Uterus (tissue), 4 donors: ENCODE results near the gene RABGAP1. TPM values are rescaled to one million over a fixed set of nuclear protein-coding genes. Genes with fewer than 3 reads are reported as not detected.
A peak's percentile ranks its signal among the peaks of the same experiment; 100 is the strongest.

Experiments
- DNase-seq, 2 donors: peaks; one replicate each; pipeline ENCODE4 v3.0.0-alpha.2; 2019 to 2020
- H3K27ac ChIP-seq, 2 donors: fragments of 200-600 bp; sonication (generic); 1 replicate in 1 of 2; 2 replicates in 1 of 2; pipeline ENCODE4 v1.5.1; 2016 to 2018
- H3K27me3 ChIP-seq, 2 donors: fragments of 200-600 bp; sonication (generic); one replicate each; pipeline ENCODE4 v1.5.1; 2018 to 2019; ENCODE audit warnings: control low read depth in 1 of 2
- H3K36me3 ChIP-seq, 2 donors: fragments of 200-600 bp; sonication (generic); one replicate each; pipeline ENCODE4 v1.5.1; 2019; ENCODE audit warnings: control low read depth in 1 of 2
- H3K4me1 ChIP-seq, 2 donors: fragments of 200-600 bp; sonication (generic); one replicate each; pipeline ENCODE4 v1.5.1; 2018 to 2019; ENCODE audit warnings: control low read depth in 1 of 2
- H3K4me3 ChIP-seq, 2 donors: fragments of 200-600 bp; sonication (generic); 1 replicate in 1 of 2; 2 replicates in 1 of 2; pipeline ENCODE4 v1.5.1; 2018 to 2019; ENCODE audit warnings: mild to moderate bottlenecking in 1 of 2
- H3K9me3 ChIP-seq, 2 donors: fragments of 200-600 bp; sonication (generic); one replicate each; pipeline ENCODE4 v1.5.1; 2019; ENCODE audit warnings: control low read depth in 1 of 2
- CTCF ChIP-seq, 4 experiments: fragments of 200-600 bp in 2 of 4; fragments of 450-650 bp in 2 of 4; sonication (generic) in 2 of 4; IDR thresholded peaks; one replicate each; pipeline ENCODE4 v1.5.1; 2016 to 2019; ENCODE audit warnings: antibody characterized with exemption in 4 of 4, mild to moderate bottlenecking in 2 of 4, moderate library complexity in 1 of 4
- POLR2A ChIP-seq, 2 donors: fragments of 450-650 bp; IDR thresholded peaks; one replicate each; pipeline ENCODE4 v1.6.1; 2016; ENCODE audit warnings: antibody characterized with exemption in 2 of 2, mild to moderate bottlenecking in 1 of 2, moderate library complexity in 1 of 2
- intact Hi-C: fragments of 100-400 bp; cut with DNase I; formaldehyde crosslinking; loops from one replicate; pipeline ENCODE4 v1.15.1; 2023; ENCODE audit warnings: low total_unique reads
- total RNA-seq, 4 donors: library from RNA; depleted of rRNA in 3 of 4; stranded (reverse); fragments of >200 nt in 3 of 4; gene quantifications; one replicate each; pipeline versions ENCODE4 v1.1.0 to v1.2.4, GENCODE V29; 2014 to 2023
- donor health status: DM: yes; HTN: yes; CAD: no.

Gene RABGAP1
- total RNA-seq, 4 donors from 2014 or later = 81.2 to 107 (median 91.0) TPM

- Histone ChIP-seq H3K27me3 (no peaks in the 10 kb centered on the region), H3K4me3 (no peak overlapping the region), H3K27ac (no peak overlapping the region), H3K36me3 (no peaks in the 10 kb centered on the region), H3K9me3 (no peaks in the 10 kb centered on the region), H3K4me1 (peaks cover 0 to 7% of the 10 kb centered on the region in 2 donors)
- DNase-seq = no peak
- intact Hi-C loops = no loop called here
- TF ChIP-seq CTCF (IDR thresholded peaks at IDR 0.05) (no peak), POLR2A (IDR thresholded peaks at IDR 0.05) (no peak)
These were observed 9.4 kb downstream of the RABGAP1 start for GRCh38 chr9:122950263-122950662.

GRCh38 chr9:122951056-122951455, 10.2 kb downstream of the RABGAP1 start:
- intact Hi-C loops = no loop called here
- no peaks in the 10 kb centered on the region for H3K9me3 ChIP-seq
- H3K36me3 ChIP-seq = no peaks in the 10 kb centered on the region
- TF ChIP-seq POLR2A (IDR thresholded peaks at IDR 0.05) = no peak
- no peak overlapping the region for H3K4me3 ChIP-seq
- peaks cover 0 to 7% of the 10 kb centered on the region in 2 donors for H3K4me1 ChIP-seq
- no peak overlapping the region for H3K27ac ChIP-seq
- H3K27me3 ChIP-seq = no peaks in the 10 kb centered on the region
- no peak for DNase-seq

GRCh38 chr9:122954253-122954691, 13.5 kb downstream of the RABGAP1 start:
- TF ChIP-seq POLR2A (IDR thresholded peaks at IDR 0.05) = no peak
- no peak for TF ChIP-seq CTCF (IDR thresholded peaks at IDR 0.05)
- Histone ChIP-seq H3K27ac (peak overlapping the region in 1 of 2 donors; percentile 22), H3K27me3 (no peaks in the 10 kb centered on the region), H3K9me3 (no peaks in the 10 kb centered on the region), H3K36me3 (no peaks in the 10 kb centered on the region), H3K4me1 (no peaks in the 10 kb centered on the region), H3K4me3 (no peak overlapping the region)
- intact Hi-C loops = no loop called here
- DNase-seq = no peak

- DNase-seq = no peak
- TF ChIP-seq CTCF (IDR thresholded peaks at IDR 0.05) (no peak), POLR2A (IDR thresholded peaks at IDR 0.05) (no peak)
- Histone ChIP-seq H3K27me3 (no peaks in the 10 kb centered on the region), H3K27ac (no peak overlapping the region), H3K4me1 (no peaks in the 10 kb centered on the region), H3K9me3 (no peaks in the 10 kb centered on the region), H3K36me3 (no peaks in the 10 kb centered on the region), H3K4me3 (no peak overlapping the region)
- intact Hi-C loops = no loop called here
These were observed 15.1 kb downstream of the RABGAP1 start for GRCh38 chr9:122955961-122956360.

GRCh38 chr9:122961139-122961538, 20.3 kb downstream of the RABGAP1 start:
- intact Hi-C loops = no loop called here
- no peak for DNase-seq
- no peak overlapping the region for H3K27ac ChIP-seq
- no peak overlapping the region for H3K4me3 ChIP-seq
- H3K27me3 ChIP-seq = no peaks in the 10 kb centered on the region
- TF ChIP-seq CTCF (IDR thresholded peaks at IDR 0.05) = no peak
- TF ChIP-seq POLR2A (IDR thresholded peaks at IDR 0.05) = no peak
- H3K9me3 ChIP-seq = no peaks in the 10 kb centered on the region
- no peaks in the 10 kb centered on the region for H3K36me3 ChIP-seq
- H3K4me1 ChIP-seq = no peaks in the 10 kb centered on the region

- intact Hi-C loops = no loop called here
- Histone ChIP-seq H3K36me3 (no peaks in the 10 kb centered on the region), H3K27ac (peak overlapping the region; percentile 49 to 74), H3K4me3 (no peak overlapping the region), H3K9me3 (no peaks in the 10 kb centered on the region), H3K27me3 (no peaks in the 10 kb centered on the region), H3K4me1 (no peaks in the 10 kb centered on the region)
- DNase-seq = no peak
- TF ChIP-seq POLR2A (IDR thresholded peaks at IDR 0.05) = no peak
- no peak for TF ChIP-seq CTCF (IDR thresholded peaks at IDR 0.05)
These were observed 34.4 kb downstream of the RABGAP1 start for GRCh38 chr9:122975196-122975595.
